HL-60/S4 treated with retinoic acid at 250 ng/mL for 4 days and 3 days (cell line): ENCODE measurements around the gene SMCO4.
"Not testable (repeated sequence)": the region's sequence is repeated elsewhere in the genome, so short reads cannot be mapped to it uniquely, and the experiment has no call there.

Source experiments
- in situ Hi-C: fragments of 300-500 bp; cut with MboI; formaldehyde crosslinking; loops from 2 replicates; pipeline ENCODE4 v1.7.0; 2022; ENCODE audit warnings: low sequenced_read_pairs

The SMCO4 gene

GRCh38 chr11:93481279-93481678, 61.9 kb downstream of the SMCO4 start:
- in situ Hi-C loops: no loop called here

GRCh38 chr11:93480756-93481155, 62.4 kb downstream of the SMCO4 start:
- in situ Hi-C loops: no loop called here

GRCh38 chr11:93480256-93480655, 62.9 kb downstream of the SMCO4 start:
- in situ Hi-C loops: no loop called here

GRCh38 chr11:93478841-93479240, 64.3 kb downstream of the SMCO4 start:
- in situ Hi-C loops: no loop called here

- in situ Hi-C loops: no loop called here
Observed at GRCh38 chr11:93477684-93478234, 65.4 kb downstream of the SMCO4 start.

- in situ Hi-C loops: no loop called here
Observed at GRCh38 chr11:93476796-93477195, 66.4 kb downstream of the SMCO4 start.

- in situ Hi-C loops: no loop called here
Observed at GRCh38 chr11:93474123-93474522, 69.1 kb downstream of the SMCO4 start.

- in situ Hi-C loops: no loop called here
Observed at GRCh38 chr11:93468290-93468689, 74.9 kb downstream of the SMCO4 start.

- in situ Hi-C loops: no loop called here
Observed at GRCh38 chr11:93467054-93467453, 76.1 kb downstream of the SMCO4 start.

- in situ Hi-C loops: no loop called here
Observed at GRCh38 chr11:93464927-93465540, 78.2 kb downstream of the SMCO4 start.

GRCh38 chr11:93463666-93464065, 79.5 kb downstream of the SMCO4 start:
- in situ Hi-C loops: not testable (repeated sequence)

GRCh38 chr11:93458286-93458685, 84.9 kb downstream of the SMCO4 start:
- in situ Hi-C loops: no loop called here

- in situ Hi-C loops: no loop called here
Observed at GRCh38 chr11:93444617-93445073, 98.5 kb downstream of the SMCO4 start.

- in situ Hi-C loops: not testable (repeated sequence)
Observed at GRCh38 chr11:93443232-93443631, 100.0 kb downstream of the SMCO4 start.

- in situ Hi-C loops: no loop called here
Observed at GRCh38 chr11:93432247-93432646, 110.9 kb downstream of the SMCO4 start.
